OCI-LY3 (cell line): ENCODE data around the gene UPK2.
A peak's percentile ranks its signal among the peaks of the same experiment; 100 is the strongest.

Experiments used
- H2AFZ ChIP-seq: fragments of 200-600, 300-600 bp; shearing (Covaris generic); 2 replicates; pipeline ENCODE4 v1.6.0; 2014; ENCODE audit warnings: antibody characterized with exemption, low read depth, low read length
- H3K27ac ChIP-seq: fragments of 200-600, 300-600 bp; sonication (generic); 2 replicates; pipeline ENCODE4 v1.5.1; 2014; ENCODE audit warnings: mild to moderate bottlenecking, low read length, moderate library complexity, mixed read lengths
- H3K27me3 ChIP-seq: fragments of 200-600, 300-600 bp; sonication (generic); 2 replicates; pipeline ENCODE4 v1.6.1; 2014; ENCODE audit warnings: low read depth, low read length, mixed read lengths
- H3K36me3 ChIP-seq: fragments of 200-600, 300-600 bp; sonication (generic); replicated peaks from 2 replicates; pipeline ENCODE3; 2014; ENCODE audit warnings: low read depth, low read length, mixed read lengths
- H3K4me1 ChIP-seq: fragments of 300-600, 200-600 bp; sonication (generic); 2 replicates; pipeline ENCODE4 v1.6.1; 2014; ENCODE audit warnings: low read length, mixed read lengths
- H3K4me2 ChIP-seq: fragments of 200-600, 300-600 bp; sonication (generic); 2 replicates; pipeline ENCODE4 v1.6.1; 2014; ENCODE audit warnings: low read length, mixed read lengths
- H3K4me3 ChIP-seq: fragments of 300-600, 200-600 bp; sonication (generic); 2 replicates; pipeline ENCODE4 v1.5.1; 2014; ENCODE audit warnings: antibody characterized with exemption, mild to moderate bottlenecking, low read length, moderate library complexity
- H3K79me2 ChIP-seq: fragments of 300-600, 200-600 bp; shearing (Covaris generic); 2 replicates; pipeline ENCODE4 v1.6.1; 2014; ENCODE audit warnings: mild to moderate bottlenecking, low read length, mixed read lengths
- H3K9ac ChIP-seq: fragments of 300-600, 200-600 bp; shearing (Covaris generic); 2 replicates; pipeline ENCODE4 v1.6.0; 2014; ENCODE audit warnings: mild to moderate bottlenecking, low read length, moderate library complexity
- H3K9me3 ChIP-seq: fragments of 200-600, 300-600 bp; shearing (Covaris generic); 2 replicates; pipeline ENCODE4 v1.6.1; 2014; ENCODE audit warnings: low read length, mixed read lengths; ENCODE audit not compliant: insufficient read depth
- H4K20me1 ChIP-seq: fragments of 200-600, 300-600 bp; sonication (generic); 2 replicates; pipeline ENCODE4 v1.6.1; 2016; ENCODE audit warnings: low read length, mixed read lengths; ENCODE audit not compliant: insufficient read depth
- CTCF ChIP-seq: fragments of 200-600, 300-600 bp; sonication (generic); IDR thresholded peaks from 2 replicates; pipeline ENCODE4 v1.5.1; 2014; ENCODE audit warnings: antibody characterized with exemption, low read length, low read depth
- EZH2phosphoT487 ChIP-seq: fragments of 200-600 bp; shearing (Covaris generic); IDR thresholded peaks from 2 replicates; pipeline ENCODE4 v1.6.1; 2018; ENCODE audit warnings: antibody characterized with exemption, mixed run types, low read depth

Gene UPK2

GRCh38 chr11:118939404-118939915 lies 16.6 kb upstream of the UPK2 start:
- no peak for TF ChIP-seq CTCF
- TF ChIP-seq EZH2phosphoT487: no peak
- peaks cover 7% of the 10 kb centered on the region for H3K4me1 ChIP-seq
- peaks cover 16% of the 10 kb centered on the region for H3K27me3 ChIP-seq
- no peak overlapping the region for H3K9ac ChIP-seq
- H3K4me3 ChIP-seq: no peak overlapping the region
- H2AFZ ChIP-seq: no peak overlapping the region
- H3K36me3 ChIP-seq: no peaks in the 10 kb centered on the region
- H3K9me3 ChIP-seq: no peaks in the 10 kb centered on the region
- H4K20me1 ChIP-seq: no peaks in the 10 kb centered on the region
- no peak overlapping the region for H3K4me2 ChIP-seq
- no peak overlapping the region for H3K27ac ChIP-seq
- H3K79me2 ChIP-seq: no peaks in the 10 kb centered on the region

- Histone ChIP-seq H3K27me3 (peaks cover 16% of the 10 kb centered on the region), H3K4me2 (no peak overlapping the region), H2AFZ (peak overlapping the region; percentile 59; the same call in 1 of the 2 replicates), H3K4me1 (peaks cover 7% of the 10 kb centered on the region), H3K4me3 (no peak overlapping the region), H3K36me3 (no peaks in the 10 kb centered on the region), H3K9me3 (no peaks in the 10 kb centered on the region), H4K20me1 (no peaks in the 10 kb centered on the region), H3K27ac (no peak overlapping the region), H3K79me2 (no peaks in the 10 kb centered on the region), H3K9ac (no peak overlapping the region)
- no peak for TF ChIP-seq CTCF
- TF ChIP-seq EZH2phosphoT487: no peak
These were observed 16.0 kb upstream of the UPK2 start for GRCh38 chr11:118939953-118940598.

- no peak overlapping the region for H3K27ac ChIP-seq
- H3K36me3 ChIP-seq: no peaks in the 10 kb centered on the region
- H2AFZ ChIP-seq: no peak overlapping the region
- no peaks in the 10 kb centered on the region for H3K4me1 ChIP-seq
- H3K9me3 ChIP-seq: no peaks in the 10 kb centered on the region
- no peaks in the 10 kb centered on the region for H3K79me2 ChIP-seq
- TF ChIP-seq CTCF (no peak), EZH2phosphoT487 (no peak)
- no peaks in the 10 kb centered on the region for H4K20me1 ChIP-seq
- no peak overlapping the region for H3K4me2 ChIP-seq
- no peak overlapping the region for H3K9ac ChIP-seq
- H3K27me3 ChIP-seq: peaks cover 21% of the 10 kb centered on the region; the same call in 1 of the 2 replicates
- H3K4me3 ChIP-seq: no peak overlapping the region
These were observed 9.0 kb upstream of the UPK2 start for GRCh38 chr11:118947091-118947490.

- H3K4me3 ChIP-seq: no peak overlapping the region
- H3K9me3 ChIP-seq: no peaks in the 10 kb centered on the region
These were observed 8.1 kb upstream of the UPK2 start for GRCh38 chr11:118948000-118948399.

More at GRCh38 chr11:118948000-118948399, 8.1 kb upstream of the UPK2 start:
- H4K20me1 ChIP-seq: no peaks in the 10 kb centered on the region
- H3K9ac ChIP-seq: no peak overlapping the region
- no peaks in the 10 kb centered on the region for H3K4me1 ChIP-seq
- peaks cover 26% of the 10 kb centered on the region for H3K27me3 ChIP-seq
- no peaks in the 10 kb centered on the region for H3K79me2 ChIP-seq
- TF ChIP-seq EZH2phosphoT487: no peak
- TF ChIP-seq CTCF: no peak
- no peak overlapping the region for H3K27ac ChIP-seq
- no peak overlapping the region for H3K4me2 ChIP-seq
- H3K36me3 ChIP-seq: no peaks in the 10 kb centered on the region
- no peak overlapping the region for H2AFZ ChIP-seq
